Stomach (tissue), 4 donors: ENCODE measurements around the gene GOLGA6L9.
"Not testable (repeated sequence)": the region's sequence is repeated elsewhere in the genome, so short reads cannot be mapped to it uniquely, and the experiment has no call there.

Experiments used
- EP300 ChIP-seq: sonication (generic); formaldehyde crosslinking; IDR thresholded peaks from one replicate; pipeline ENCODE4 v1.6.1; 2017; ENCODE audit warnings: antibody characterized with exemption
- POLR2A ChIP-seq, 4 donors: fragments of 450-650 bp; IDR thresholded peaks; one replicate each; pipeline ENCODE4 v1.6.1; 2016; ENCODE audit warnings: antibody characterized with exemption in 4 of 4, control low read depth in 2 of 4, mild to moderate bottlenecking in 1 of 4, moderate library complexity in 1 of 4
- TF ChIP-seq, protein P1 (sequence below), 7 experiments: fragments of 450-650 bp in 4 of 7; fragments of 200-600 bp in 3 of 7; sonication (generic) in 3 of 7; IDR thresholded peaks; one replicate each; pipeline ENCODE4 v1.5.1; 2016 to 2019; ENCODE audit warnings: antibody characterized with exemption in 7 of 7, control low read depth in 2 of 7, mild to moderate bottlenecking in 1 of 7

DNA sequence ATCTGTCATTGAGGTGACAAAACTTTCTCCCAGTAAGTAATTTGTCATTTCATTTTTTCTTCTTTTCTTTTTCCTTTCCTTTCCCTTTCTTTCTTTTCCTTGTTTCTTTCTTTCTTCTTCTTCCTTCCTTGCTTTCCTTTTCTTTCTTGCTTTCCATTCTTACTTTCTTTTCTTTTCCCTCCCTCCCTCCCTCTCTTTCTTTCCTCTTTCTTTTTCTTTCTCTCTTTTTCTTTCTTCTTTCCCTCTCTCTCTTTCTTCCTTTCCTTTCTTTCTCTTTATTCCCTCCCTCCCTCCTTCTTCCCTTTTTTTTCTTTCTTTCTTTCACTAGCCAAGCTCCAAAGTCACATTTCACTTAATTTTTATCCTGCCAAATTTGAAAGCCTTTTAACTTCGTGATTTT, 2.5 kb upstream of the GOLGA6L9 start:
- TF ChIP-seq, protein P1, sequence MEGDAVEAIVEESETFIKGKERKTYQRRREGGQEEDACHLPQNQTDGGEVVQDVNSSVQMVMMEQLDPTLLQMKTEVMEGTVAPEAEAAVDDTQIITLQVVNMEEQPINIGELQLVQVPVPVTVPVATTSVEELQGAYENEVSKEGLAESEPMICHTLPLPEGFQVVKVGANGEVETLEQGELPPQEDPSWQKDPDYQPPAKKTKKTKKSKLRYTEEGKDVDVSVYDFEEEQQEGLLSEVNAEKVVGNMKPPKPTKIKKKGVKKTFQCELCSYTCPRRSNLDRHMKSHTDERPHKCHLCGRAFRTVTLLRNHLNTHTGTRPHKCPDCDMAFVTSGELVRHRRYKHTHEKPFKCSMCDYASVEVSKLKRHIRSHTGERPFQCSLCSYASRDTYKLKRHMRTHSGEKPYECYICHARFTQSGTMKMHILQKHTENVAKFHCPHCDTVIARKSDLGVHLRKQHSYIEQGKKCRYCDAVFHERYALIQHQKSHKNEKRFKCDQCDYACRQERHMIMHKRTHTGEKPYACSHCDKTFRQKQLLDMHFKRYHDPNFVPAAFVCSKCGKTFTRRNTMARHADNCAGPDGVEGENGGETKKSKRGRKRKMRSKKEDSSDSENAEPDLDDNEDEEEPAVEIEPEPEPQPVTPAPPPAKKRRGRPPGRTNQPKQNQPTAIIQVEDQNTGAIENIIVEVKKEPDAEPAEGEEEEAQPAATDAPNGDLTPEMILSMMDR (IDR thresholded peaks at IDR 0.05), result not testable (repeated sequence)
- not testable (repeated sequence) for TF ChIP-seq POLR2A (IDR thresholded peaks at IDR 0.05); EP300
